GM12892 (cell line): ENCODE data around the gene UBL5.

ENCODE experiments used
- POLR2A ChIP-seq: IDR thresholded peaks from 2 replicates; pipeline ENCODE4 v1.6.1; 2011; ENCODE audit warnings: low read depth, low read length, control low read depth
- POLR2AphosphoS5 ChIP-seq: IDR thresholded peaks from 2 replicates; pipeline ENCODE4 v1.6.1; 2011; ENCODE audit warnings: low read depth, low read length, control low read depth
- TAF1 ChIP-seq: IDR thresholded peaks from 2 replicates; pipeline ENCODE4 v1.6.1; 2011; ENCODE audit warnings: low read depth, mild to moderate bottlenecking, control low read depth, low read length, borderline replicate concordance

DNA sequence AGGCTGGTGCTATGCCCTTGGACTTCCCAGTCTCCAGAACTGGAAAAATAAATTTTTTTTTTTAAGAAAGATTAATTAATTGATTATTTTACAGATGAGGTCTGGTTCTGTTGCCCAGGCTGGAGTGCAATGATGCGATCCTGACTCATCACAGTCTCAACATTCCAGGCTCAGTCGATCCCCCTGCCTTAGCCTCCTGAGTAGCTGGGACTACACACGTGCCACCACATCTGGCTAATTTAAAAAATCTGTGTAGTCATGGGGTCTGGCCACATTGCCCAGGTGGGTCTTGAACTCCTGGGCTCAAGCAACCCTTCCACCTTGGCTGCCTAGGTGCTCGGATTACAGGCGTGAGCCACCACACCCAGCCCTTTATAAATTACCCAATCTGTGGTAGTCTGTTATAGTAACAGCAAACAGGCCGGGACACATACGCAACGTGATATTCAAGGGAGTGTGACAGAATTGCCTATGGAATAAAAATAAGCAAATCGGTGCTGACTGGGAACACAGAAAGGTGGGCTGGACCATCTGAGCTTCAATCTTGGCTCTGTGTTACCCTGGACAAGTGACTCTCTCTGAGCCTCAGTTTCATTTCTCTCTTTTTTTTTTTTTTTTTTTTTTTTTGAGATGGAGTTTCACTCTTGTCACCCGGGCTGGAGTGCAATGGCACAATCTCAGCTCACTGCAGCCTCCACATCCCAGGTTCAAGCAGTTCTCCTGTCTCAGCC, 50.2 kb downstream of the UBL5 start:
- no peak for TF ChIP-seq POLR2A
- TF ChIP-seq POLR2AphosphoS5: no peak
- TF ChIP-seq TAF1: no peak
